IMR-90 (cell line): ENCODE results near the gene CDK8. TPM values are rescaled to one million over a fixed set of nuclear protein-coding genes. Genes with fewer than 3 reads are reported as not detected.

ENCODE experiments used
- ATAC-seq: fragments of 200-7000 bp; cut with Tn5 transposase; 2 replicates; pipeline ENCODE4 v1.9.1; 2020; ENCODE audit warnings: low read depth, mild to moderate bottlenecking, moderate library complexity
- BruUV-seq: library from RNA; stranded (reverse); fragments of 400-500 nt; replicated peaks from 2 replicates; lab custom pipeline; 2021; lab: Mats Ljungman, UMichigan
- CTCF ChIA-PET: fragments of 300-600 bp; formaldehyde crosslinking; extraction: SDS; loops from one replicate; lab custom pipeline; 2021; ENCODE audit warnings: antibody characterized with exemption; lab: Yijun Ruan, JAX
- POLR2A ChIA-PET: fragments of 300-600 bp; sonication (Branson Sonifier 250); formaldehyde crosslinking; loops from one replicate; lab custom pipeline; 2022; ENCODE audit warnings: antibody characterized with exemption; ENCODE audit not compliant: unreplicated experiment; lab: Charles Lee
- DNase-seq: peaks from one replicate; pipeline ENCODE4 v3.0.0; 2013
- H2AFZ ChIP-seq: replicated peaks from 2 replicates; pipeline ENCODE3; 2013; ENCODE audit warnings: low read length, mild to moderate bottlenecking; ENCODE audit not compliant: poor library complexity
- H2AK5ac ChIP-seq: 2 replicates; pipeline ENCODE4 v1.6.1; 2013; ENCODE audit warnings: low read depth, low read length, inconsistent platforms
- H2AK9ac ChIP-seq: replicated peaks from 2 replicates; pipeline ENCODE3; 2013; ENCODE audit warnings: mild to moderate bottlenecking, low read depth, low read length, moderate library complexity; ENCODE audit not compliant: poor library complexity
- H2BK120ac ChIP-seq: 2 replicates; pipeline ENCODE4 v1.6.1; 2013; ENCODE audit warnings: low read depth, low read length, inconsistent platforms
- H2BK15ac ChIP-seq: 3 replicates; pipeline ENCODE4 v1.6.1; 2013; ENCODE audit warnings: low read depth, low read length, inconsistent platforms
- H2BK20ac ChIP-seq: 2 replicates; pipeline ENCODE4 v1.6.1; 2013; ENCODE audit warnings: low read depth, mild to moderate bottlenecking, inconsistent platforms, low read length, moderate library complexity
- H2BK5ac ChIP-seq: 2 replicates; pipeline ENCODE4 v1.6.1; 2013; ENCODE audit warnings: mild to moderate bottlenecking, low read depth, low read length, inconsistent platforms; ENCODE audit not compliant: poor library complexity, severe bottlenecking
- H3K14ac ChIP-seq: replicated peaks from 2 replicates; pipeline ENCODE4 v1.6.1; 2013; ENCODE audit warnings: low read depth, low read length, inconsistent platforms
- H3K18ac ChIP-seq: 2 replicates; pipeline ENCODE4 v1.6.1; 2013; ENCODE audit warnings: low read depth, low read length, control low read depth
- H3K23ac ChIP-seq: 2 replicates; pipeline ENCODE4 v1.6.1; 2013; ENCODE audit warnings: low read depth, low read length, inconsistent platforms
- H3K27ac ChIP-seq: 2 replicates; pipeline ENCODE4 v1.5.1; 2013; ENCODE audit warnings: mild to moderate bottlenecking, control low read depth, low read length; ENCODE audit not compliant: insufficient read depth
- H3K27me3 ChIP-seq: 2 replicates; pipeline ENCODE4 v1.6.1; 2013; ENCODE audit warnings: low read length; ENCODE audit not compliant: control insufficient read depth, insufficient read depth
- H3K36me3 ChIP-seq: 2 replicates; pipeline ENCODE4 v1.6.1; 2013; ENCODE audit warnings: low read length, mixed read lengths; ENCODE audit not compliant: control insufficient read depth, insufficient read depth
- H3K4ac ChIP-seq: 2 replicates; pipeline ENCODE4 v1.6.1; 2013; ENCODE audit warnings: low read depth, low read length, inconsistent platforms
- H3K4me1 ChIP-seq: 2 replicates; pipeline ENCODE4 v1.6.1; 2013; ENCODE audit warnings: low read length, mixed read lengths; ENCODE audit not compliant: control insufficient read depth, insufficient read depth
- H3K4me2 ChIP-seq: 2 replicates; pipeline ENCODE4 v1.6.1; 2013; ENCODE audit warnings: low read depth, mild to moderate bottlenecking, control low read depth, low read length, moderate library complexity
- H3K4me3 ChIP-seq: 2 replicates; pipeline ENCODE4 v1.5.1; 2013; ENCODE audit warnings: low read depth, mild to moderate bottlenecking, control low read depth, low read length, moderate library complexity; ENCODE audit not compliant: insufficient read depth
- H3K56ac ChIP-seq: 2 replicates; pipeline ENCODE4 v1.6.1; 2013; ENCODE audit warnings: low read length, inconsistent platforms; ENCODE audit not compliant: insufficient read depth; ENCODE audit errors: extremely low read depth
- H3K79me1 ChIP-seq, 2 experiments: 2 replicates each; pipeline ENCODE4 v1.6.1; 2013; ENCODE audit warnings: low read length in 2 of 2, inconsistent platforms in 1 of 2, low read depth in 1 of 2
- H3K9ac ChIP-seq: 2 replicates; pipeline ENCODE4 v1.6.1; 2013; ENCODE audit warnings: low read depth, low read length, control low read depth
- H3K9me1 ChIP-seq: 2 replicates; pipeline ENCODE4 v1.6.1; 2013; ENCODE audit warnings: low read length, inconsistent platforms; ENCODE audit not compliant: insufficient read depth
- H3K9me3 ChIP-seq: 2 replicates; pipeline ENCODE4 v1.6.1; 2013; ENCODE audit warnings: low read length; ENCODE audit not compliant: control insufficient read depth, insufficient read depth
- H4K20me1 ChIP-seq: 2 replicates; pipeline ENCODE4 v1.6.1; 2013; ENCODE audit warnings: low read length, inconsistent platforms; ENCODE audit not compliant: insufficient read depth
- H4K5ac ChIP-seq: 2 replicates; pipeline ENCODE4 v1.6.1; 2013; ENCODE audit warnings: mild to moderate bottlenecking, low read depth, low read length, control low read depth
- H4K8ac ChIP-seq, 2 experiments: 2 replicates each; pipeline ENCODE4 v1.6.1; 2013; ENCODE audit warnings: low read depth in 2 of 2, low read length in 2 of 2, control low read depth in 1 of 2, inconsistent platforms in 1 of 2
- H4K91ac ChIP-seq: 2 replicates; pipeline ENCODE4 v1.6.1; 2013; ENCODE audit warnings: low read depth, low read length, inconsistent platforms; ENCODE audit not compliant: insufficient read depth
- BHLHE40 ChIP-seq: fragments of 150-350 bp; IDR thresholded peaks from 2 replicates; pipeline ENCODE4 v1.6.1; 2016; ENCODE audit warnings: mild to moderate bottlenecking, low read depth, low read length
- CEBPB ChIP-seq: IDR thresholded peaks from 2 replicates; pipeline ENCODE4 v1.6.1; 2012; ENCODE audit warnings: low read depth, low read length, improper control_type of control experiment
- CHD1 ChIP-seq: IDR thresholded peaks from 2 replicates; pipeline ENCODE4 v1.6.1; 2012; ENCODE audit warnings: low read depth, low read length, improper control_type of control experiment
- CTCF ChIP-seq: conservative IDR thresholded peaks from 2 replicates; pipeline ENCODE4 v1.5.1; 2012; ENCODE audit warnings: mild to moderate bottlenecking, low read depth, low read length, improper control_type of control experiment
- FOS ChIP-seq: fragments of 150-350 bp; IDR thresholded peaks from 2 replicates; pipeline ENCODE4 v1.6.1; 2016; ENCODE audit warnings: low read depth, low read length
- MAFK ChIP-seq: IDR thresholded peaks from 2 replicates; pipeline ENCODE4 v1.6.1; 2012; ENCODE audit warnings: low read depth, low read length, improper control_type of control experiment
- MAZ ChIP-seq: IDR thresholded peaks from 2 replicates; pipeline ENCODE4 v1.6.1; 2012; ENCODE audit warnings: low read depth, mild to moderate bottlenecking, low read length, improper control_type of control experiment, moderate library complexity, borderline replicate concordance
- MXI1 ChIP-seq: IDR thresholded peaks from 2 replicates; pipeline ENCODE4 v1.6.1; 2012; ENCODE audit warnings: low read depth, mild to moderate bottlenecking, low read length, moderate library complexity, borderline replicate concordance
- NFE2L2 ChIP-seq: fragments of 150-350 bp; IDR thresholded peaks from 2 replicates; pipeline ENCODE4 v1.6.1; 2016; ENCODE audit warnings: low read depth, mild to moderate bottlenecking, low read length
- POLR2A ChIP-seq: IDR thresholded peaks from 2 replicates; pipeline ENCODE4 v1.6.1; 2012; ENCODE audit warnings: mild to moderate bottlenecking, low read depth, low read length
- RAD21 ChIP-seq: IDR thresholded peaks from 2 replicates; pipeline ENCODE4 v1.6.1; 2012; ENCODE audit warnings: low read length, improper control_type of control experiment
- RCOR1 ChIP-seq: IDR thresholded peaks from 2 replicates; pipeline ENCODE4 v1.6.1; 2012; ENCODE audit warnings: mild to moderate bottlenecking, low read length, improper control_type of control experiment; ENCODE audit not compliant: insufficient replicate concordance
- RFX5 ChIP-seq: IDR thresholded peaks from 2 replicates; pipeline ENCODE4 v1.8.0; 2012; ENCODE audit warnings: low read depth, mild to moderate bottlenecking, low read length, moderate library complexity
- SMC3 ChIP-seq: fragments of 150-350 bp; IDR thresholded peaks from 2 replicates; pipeline ENCODE4 v1.6.1; 2016; ENCODE audit warnings: low read depth, mild to moderate bottlenecking, antibody characterized with exemption, low read length, moderate library complexity
- USF2 ChIP-seq: fragments of 150-350 bp; IDR thresholded peaks from 2 replicates; pipeline ENCODE4 v1.6.1; 2017; ENCODE audit warnings: mild to moderate bottlenecking, antibody characterized with exemption, low read length, low read depth
- WGBS, 2 experiments: methylation state at CpG; one replicate each; pipeline versions ENCODE4 v1.1.5 to v1.1.7; 2013; ENCODE audit warnings: missing lambda C conversion rate in 2 of 2; ENCODE audit not compliant: insufficient read length in 1 of 2; ENCODE audit errors: extremely low coverage in 2 of 2; 5-methylcytosine and 5-hydroxymethylcytosine counted together
- dilution Hi-C: fragments of 300-500 bp; cut with HindIII; formaldehyde crosslinking; loops from one replicate; pipeline ENCODE4 v1.14.3; 2018; ENCODE audit warnings: low sequenced_read_pairs; ENCODE audit not compliant: unreplicated experiment
- in situ Hi-C: fragments of 300-500 bp; cut with MboI; formaldehyde crosslinking; loops from 3 replicates; pipeline ENCODE4 v1.14.3; 2019; ENCODE audit warnings: low sequenced_read_pairs, inconsistent platforms, mixed read lengths
- intact Hi-C: fragments of 100-400 bp; cut with micrococcal nuclease; formaldehyde crosslinking; loops from 2 replicates; pipeline ENCODE4 v1.10.0; 2022
- polyA plus RNA-seq, 3 experiments: library from polyadenylated mRNA; depleted of rRNA; stranded (reverse); fragments of >200 nt; gene quantifications; 2 replicates each; pipeline ENCODE4 v1.2.3, GENCODE V29; 2012; ENCODE audit warnings: low replicate concordance in 1 of 3
- total RNA-seq: library from RNA; depleted of rRNA; stranded (reverse); fragments of >200 nt; gene quantifications from 2 replicates; pipeline ENCODE4 v1.2.3, GENCODE V29; 2012
- TF ChIP-seq, protein P1 (sequence below): fragments of 150-350 bp; IDR thresholded peaks from 2 replicates; pipeline ENCODE4 v1.6.1; 2016; ENCODE audit warnings: low read depth, mild to moderate bottlenecking, low read length, moderate library complexity, borderline replicate concordance

The CDK8 gene
- total and polyA plus RNA-seq, 2 of the 4 experiments (the other 2 are of a cell fraction) = 15.4 to 19.0 TPM

DNA sequence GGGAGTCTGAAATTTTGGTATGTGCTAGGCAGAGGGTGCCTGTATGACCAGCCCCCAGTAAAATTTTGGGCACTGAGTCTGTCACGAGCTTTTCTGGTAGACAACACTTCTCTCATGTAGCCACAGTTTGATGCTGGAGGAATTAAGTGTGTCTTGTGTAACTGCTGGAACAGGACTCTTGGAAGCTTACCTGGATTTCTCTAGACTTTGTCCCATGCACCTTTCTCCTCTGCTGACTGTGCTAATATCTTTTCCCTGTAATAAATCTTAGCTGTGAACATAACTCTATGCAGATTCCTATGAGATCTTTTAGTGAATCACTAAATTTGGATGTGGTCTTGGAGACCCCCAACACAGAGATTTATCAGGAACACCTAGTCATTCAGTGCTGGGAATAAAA is 45.6 kb upstream of the CDK8 start:
- H3K36me3 ChIP-seq = peaks cover 14% of the 10 kb centered on the region
- intact Hi-C loops (no loop called here), in situ Hi-C loops (no loop called here)

More for the DNA sequence above, 45.6 kb upstream of the CDK8 start:
- Histone ChIP-seq H3K4me3 (no peak overlapping the region), H2AFZ (no peak overlapping the region), H2AK9ac (no peak overlapping the region), H4K20me1 (no peaks in the 10 kb centered on the region), H3K56ac (no peak overlapping the region), H3K18ac (no peak overlapping the region), H3K27ac (no peak overlapping the region), H3K4me1 (no peaks in the 10 kb centered on the region), H4K5ac (no peak overlapping the region), H2BK5ac (no peak overlapping the region), H3K23ac (no peak overlapping the region), H4K91ac (no peak overlapping the region), H2AK5ac (no peak overlapping the region), H4K8ac (no peak overlapping the region), H3K14ac (no peak overlapping the region), H3K27me3 (no peaks in the 10 kb centered on the region), H2BK15ac (no peak overlapping the region), H3K4me2 (no peak overlapping the region), H2BK120ac (no peak overlapping the region), H3K9me1 (peaks cover 5% of the 10 kb centered on the region; the same call in 1 of the 2 replicates), H3K9me3 (no peaks in the 10 kb centered on the region), H3K4ac (no peak overlapping the region), H3K79me1 (no peaks in the 10 kb centered on the region), H2BK20ac (no peak overlapping the region), H3K9ac (no peak overlapping the region)
- TF ChIP-seq CTCF = no peak
- no peak for TF ChIP-seq FOS
- TF ChIP-seq MAFK = no peak
- TF ChIP-seq CHD1 = no peak
- TF ChIP-seq MXI1 = no peak
- TF ChIP-seq SMC3 = no peak
- no peak for TF ChIP-seq BHLHE40
- no peak for TF ChIP-seq RFX5
- no peak for TF ChIP-seq NFE2L2
- no peak for TF ChIP-seq RCOR1
- TF ChIP-seq CEBPB = no peak
- TF ChIP-seq, protein P1, sequence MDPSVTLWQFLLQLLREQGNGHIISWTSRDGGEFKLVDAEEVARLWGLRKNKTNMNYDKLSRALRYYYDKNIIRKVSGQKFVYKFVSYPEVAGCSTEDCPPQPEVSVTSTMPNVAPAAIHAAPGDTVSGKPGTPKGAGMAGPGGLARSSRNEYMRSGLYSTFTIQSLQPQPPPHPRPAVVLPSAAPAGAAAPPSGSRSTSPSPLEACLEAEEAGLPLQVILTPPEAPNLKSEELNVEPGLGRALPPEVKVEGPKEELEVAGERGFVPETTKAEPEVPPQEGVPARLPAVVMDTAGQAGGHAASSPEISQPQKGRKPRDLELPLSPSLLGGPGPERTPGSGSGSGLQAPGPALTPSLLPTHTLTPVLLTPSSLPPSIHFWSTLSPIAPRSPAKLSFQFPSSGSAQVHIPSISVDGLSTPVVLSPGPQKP = no peak
- no peak for TF ChIP-seq MAZ
- no peak for TF ChIP-seq POLR2A
- TF ChIP-seq RAD21 = no peak
- no peak for TF ChIP-seq USF2
- no TSS peak for BruUV-seq
- CTCF ChIA-PET = no interaction called here
- no CpG with 5 or more reads among the region's 1 CpG for WGBS, 2 experiments
- DNase-seq (no peak), ATAC-seq (no peak)
- dilution Hi-C loops = no loop called here
- POLR2A ChIA-PET = no interaction called here
